ENCODE data around the gene EXOSC7. TPM values are rescaled to one million over a fixed set of nuclear protein-coding genes. Genes with fewer than 3 reads are reported as not detected.

EXOSC7 gene
- total RNA-seq, 4 donors from 2014 or later: 33.1 to 57.5 (median 56.3) TPM

GRCh38 chr3:44993471-44994205 is 17.6 kb downstream of the EXOSC7 start:
- Histone ChIP-seq H3K27ac (peak overlapping the region; percentile 32 to 86 (median 63)), H3K4me3 (replicated peaks in 1 of 3) (no peak overlapping the region), H3K27me3 (no peaks in the 10 kb centered on the region), H3K4me1 (peaks cover 29 to 34% of the 10 kb centered on the region in 2 donors), H3K36me3 (peaks cover 7 to 14% of the 10 kb centered on the region in 2 donors), H3K9me3 (no peaks in the 10 kb centered on the region)
- TF ChIP-seq CTCF (IDR thresholded peaks at IDR 0.05) (no peak), POLR2A (IDR thresholded peaks at IDR 0.05) (no peak)
- DNase-seq: no peak
- intact Hi-C loops (cut with DNase I): no loop called here

DNA sequence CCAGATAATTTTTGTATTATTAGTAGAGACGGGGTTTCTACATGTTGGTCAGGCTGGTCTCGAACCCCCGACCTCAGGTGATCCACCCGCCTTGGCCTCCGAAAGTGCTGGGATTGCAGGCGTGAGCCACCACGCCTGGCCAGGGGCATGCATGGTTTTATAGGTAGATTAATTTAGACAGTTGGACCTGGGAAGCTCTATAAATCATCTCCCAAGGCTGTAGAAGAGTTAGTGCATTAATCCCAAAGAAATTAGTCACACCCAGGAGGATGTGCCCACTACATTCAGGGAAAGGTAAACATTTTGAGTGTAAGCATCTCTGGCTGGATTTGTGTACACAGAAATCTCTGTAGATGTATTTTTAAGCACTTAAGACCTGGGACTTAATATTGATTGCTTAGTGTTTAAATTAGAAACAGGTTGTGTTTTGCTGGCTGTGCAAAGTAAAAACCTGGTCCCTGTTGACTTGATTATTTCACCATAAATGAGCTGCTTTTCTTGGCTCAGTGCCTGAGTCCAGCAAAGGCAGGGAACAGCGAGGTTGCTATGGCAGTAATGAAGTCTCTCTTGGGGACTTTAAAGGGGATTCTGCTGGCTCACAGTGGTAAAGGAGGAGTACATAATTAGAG is 19.2 kb downstream of the EXOSC7 start:
- TF ChIP-seq POLR2A (IDR thresholded peaks at IDR 0.05) (no peak), CTCF (IDR thresholded peaks at IDR 0.05) (no peak)
- WGBS, 2 donors: 73 to 88% methylated on average over 8 of the region's 8 CpGs
- Histone ChIP-seq H3K9me3 (no peaks in the 10 kb centered on the region), H3K27me3 (no peaks in the 10 kb centered on the region), H3K36me3 (peaks cover 10 to 14% of the 10 kb centered on the region in 2 donors), H3K4me1 (peaks cover 38 to 45% of the 10 kb centered on the region in 2 donors), H3K4me3 (replicated peaks in 1 of 3) (no peak overlapping the region), H3K27ac (peak overlapping the region; percentile 5 to 86 (median 22))
- intact Hi-C loops (cut with DNase I): no loop called here
- peak; percentile 39 to 44 for DNase-seq

DNA sequence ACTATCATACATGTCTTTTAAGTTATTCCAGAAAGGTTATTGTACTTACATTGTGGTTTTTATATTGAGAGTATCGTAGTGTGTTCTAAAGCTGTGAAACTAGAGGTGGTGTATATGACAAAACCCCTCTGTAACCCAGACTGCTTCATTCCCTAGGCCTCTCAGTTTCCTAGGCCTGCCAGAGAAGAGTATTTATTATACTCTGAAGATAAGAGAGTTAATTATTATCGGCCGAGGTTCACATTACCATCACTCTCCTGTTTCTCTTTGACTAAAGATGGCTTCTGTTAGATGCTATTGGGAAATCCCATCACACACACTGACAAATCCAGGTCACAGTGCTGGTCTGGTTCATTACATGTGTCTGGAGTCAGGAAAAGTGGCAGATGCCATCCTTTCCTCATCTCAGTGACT is 20.5 kb downstream of the EXOSC7 start:
- Histone ChIP-seq H3K36me3 (peaks cover 10 to 14% of the 10 kb centered on the region in 2 donors), H3K27ac (peak overlapping the region in 1 of 3 donors; percentile 86), H3K4me1 (peaks cover 48 to 58% of the 10 kb centered on the region in 2 donors), H3K4me3 (replicated peaks in 1 of 3) (no peak overlapping the region), H3K27me3 (no peaks in the 10 kb centered on the region), H3K9me3 (no peaks in the 10 kb centered on the region)
- no peak for DNase-seq
- TF ChIP-seq CTCF (IDR thresholded peaks at IDR 0.05) (no peak), POLR2A (IDR thresholded peaks at IDR 0.05) (no peak)
- intact Hi-C loops (cut with DNase I): no loop called here
- WGBS, 2 donors: 85 to 90% methylated on average over 3 of the region's 3 CpGs

GRCh38 chr3:44999782-45000181 is 23.7 kb downstream of the EXOSC7 start:
- peak; percentile 85 to 86 for DNase-seq
- H3K27ac ChIP-seq: peak overlapping the region; percentile 60 to 87 (median 75)
- no peak overlapping the region for H3K4me3 ChIP-seq (replicated peaks in 1 of 3)
- peaks cover 28 to 42% of the 10 kb centered on the region in 2 donors for H3K4me1 ChIP-seq
- no peak for TF ChIP-seq CTCF (IDR thresholded peaks at IDR 0.05)
- TF ChIP-seq POLR2A (IDR thresholded peaks at IDR 0.05): no peak
- intact Hi-C loops (cut with DNase I): no loop called here
- WGBS, 2 donors: 36 to 51% methylated on average over 2 of the region's 2 CpGs
- H3K36me3 ChIP-seq: peaks cover 13 to 14% of the 10 kb centered on the region in 2 donors
- H3K9me3 ChIP-seq: no peaks in the 10 kb centered on the region
- no peaks in the 10 kb centered on the region for H3K27me3 ChIP-seq

- peaks cover 14 to 16% of the 10 kb centered on the region in 2 donors for H3K36me3 ChIP-seq
- no peaks in the 10 kb centered on the region for H3K27me3 ChIP-seq
- H3K4me3 ChIP-seq (replicated peaks in 1 of 3): no peak overlapping the region
- H3K27ac ChIP-seq: peak overlapping the region; percentile 40 to 87 (median 75)
- TF ChIP-seq CTCF (IDR thresholded peaks at IDR 0.05) (no peak), POLR2A (IDR thresholded peaks at IDR 0.05) (no peak)
- intact Hi-C loops (cut with DNase I): no loop called here
- WGBS, 2 donors: 54 to 62% methylated on average over 4 of the region's 4 CpGs
- no peaks in the 10 kb centered on the region for H3K9me3 ChIP-seq
- peaks cover 19 to 32% of the 10 kb centered on the region in 2 donors for H3K4me1 ChIP-seq
- DNase-seq: peak; percentile 60 to 69
These were observed 24.8 kb downstream of the EXOSC7 start for GRCh38 chr3:45000823-45001222.

Measured in thyroid gland (tissue), 4 donors.